GM21528 (cell line): ENCODE results near the gene TENM4.

Experiments
- ATAC-seq: cut with Tn5 transposase; IDR thresholded peaks from one replicate; pipeline ENCODE4 v1.9.1; 2021; ENCODE audit warnings: mild to moderate bottlenecking, moderate library complexity; ENCODE audit not compliant: unreplicated experiment, low FRiP score

The TENM4 gene

DNA sequence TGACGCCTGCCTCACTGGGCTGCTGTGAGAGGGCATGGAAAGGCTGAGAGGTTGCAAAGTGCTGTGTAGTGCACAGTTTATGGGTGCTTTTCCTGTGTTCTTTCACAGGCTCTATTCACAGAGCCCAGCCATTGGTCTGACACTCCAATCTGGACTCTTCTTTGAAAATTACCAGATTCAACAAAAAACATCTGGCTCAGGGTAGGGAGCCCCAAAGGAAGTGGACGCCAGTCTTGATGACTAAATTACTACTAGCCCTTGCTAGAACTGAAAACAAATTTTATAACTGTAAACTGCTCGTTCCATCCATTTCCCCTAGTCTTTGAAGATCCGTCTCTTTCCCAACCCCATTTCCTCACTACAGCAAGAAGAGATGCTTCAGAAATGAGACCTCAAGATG, 178.6 kb downstream of the TENM4 start:
- ATAC-seq, result no peak

DNA sequence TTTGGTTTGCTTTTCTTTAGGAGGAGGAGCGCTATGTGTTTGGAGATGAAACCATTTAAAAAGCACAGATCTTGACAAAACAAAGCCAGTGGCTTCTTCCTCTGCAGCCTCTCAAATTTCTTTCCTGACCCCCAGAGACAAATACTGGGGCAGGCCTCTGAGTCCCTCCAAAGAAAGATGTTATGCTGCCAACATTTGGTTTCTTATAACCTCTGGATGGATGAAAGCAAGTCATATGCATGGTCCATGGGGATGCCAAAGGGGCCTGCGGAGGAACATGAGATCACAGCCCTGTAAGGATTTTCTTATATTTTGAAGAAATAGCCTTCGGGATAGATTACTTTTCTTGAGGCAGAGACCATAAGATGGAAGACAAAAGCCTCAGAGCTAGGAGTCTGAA, 179.1 kb downstream of the TENM4 start:
- no peak for ATAC-seq

DNA sequence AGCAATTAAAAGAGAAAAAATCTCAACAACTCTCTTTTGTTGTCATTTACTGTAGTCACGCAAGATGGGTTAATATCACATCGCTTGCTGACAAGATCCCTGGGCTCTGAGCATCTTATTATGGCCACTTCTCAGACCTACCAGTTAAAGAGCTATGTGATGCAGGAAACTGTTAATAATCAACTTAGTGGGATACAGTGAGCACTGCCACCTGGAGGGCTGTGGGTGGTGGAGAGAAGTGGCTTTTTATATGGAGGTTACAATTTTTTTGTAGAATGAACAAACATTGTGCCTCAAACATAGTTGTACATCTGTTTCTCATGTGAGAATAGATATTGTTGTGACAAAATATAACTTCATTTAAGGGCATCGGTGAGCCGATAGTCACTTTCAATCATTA, 181.0 kb downstream of the TENM4 start:
- ATAC-seq, result no peak

DNA sequence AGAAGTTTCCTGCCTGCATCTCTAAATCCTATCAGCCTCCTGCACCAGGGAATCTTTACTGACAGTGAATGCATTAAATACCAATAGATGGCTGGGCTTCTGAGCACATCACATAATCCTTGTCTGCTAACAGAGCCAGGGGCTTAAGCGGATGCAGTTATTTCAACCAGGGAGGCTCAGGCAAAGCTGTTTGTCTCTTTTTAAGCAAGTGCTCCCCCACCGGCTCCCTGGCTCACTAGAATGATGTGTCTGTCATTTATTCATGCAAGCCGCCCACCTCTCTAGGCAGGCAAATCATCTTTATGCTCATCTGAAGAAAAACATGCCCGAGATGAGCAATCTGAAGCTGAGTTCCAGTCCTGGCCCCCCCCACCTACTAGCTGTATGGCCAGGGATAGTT, 182.3 kb downstream of the TENM4 start:
- no peak for ATAC-seq

GRCh38 chr11:79255965-79256364, 184.9 kb downstream of the TENM4 start:
- ATAC-seq, result no peak

DNA sequence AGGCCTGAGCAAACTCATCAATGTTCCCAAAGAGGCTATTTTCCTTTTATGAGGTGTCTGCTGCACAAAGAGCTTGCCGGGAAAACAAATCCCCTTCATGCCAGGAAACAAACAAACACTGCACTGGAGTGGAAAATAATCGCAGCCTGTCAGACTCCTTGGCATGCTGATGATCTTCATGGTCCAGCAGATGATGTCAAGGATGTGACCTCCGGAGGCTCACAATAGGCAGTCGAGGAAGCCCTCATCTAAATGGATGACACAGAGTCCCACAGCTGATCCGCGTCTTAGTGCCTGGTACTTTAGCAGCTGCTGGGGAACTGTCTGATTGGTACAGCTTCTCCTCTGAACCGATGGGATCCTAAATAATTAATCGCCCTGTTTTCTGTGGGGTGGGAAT, 187.6 kb downstream of the TENM4 start:
- ATAC-seq, result no peak

- ATAC-seq, result no peak
Observed at GRCh38 chr11:79249295-79249993, 191.4 kb downstream of the TENM4 start.

DNA sequence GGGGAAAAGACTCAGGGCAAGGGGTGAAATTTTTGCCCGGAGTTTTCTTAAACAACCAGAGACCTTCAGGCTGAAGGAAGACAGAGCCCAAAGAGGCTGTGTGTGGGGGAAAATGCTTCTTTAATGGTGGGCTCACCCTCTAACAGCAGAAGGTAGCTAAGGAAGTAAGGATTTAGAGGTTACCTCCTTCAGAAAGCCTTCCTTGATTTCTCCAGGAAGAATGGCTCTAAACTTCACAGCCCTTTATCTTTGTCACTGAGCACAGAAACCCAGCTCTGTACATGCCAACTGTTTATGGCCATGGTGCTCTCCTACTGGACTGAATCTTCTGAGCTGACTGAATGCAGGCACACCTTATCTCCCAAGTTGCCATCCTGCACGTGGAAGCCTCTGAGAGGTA, 196.0 kb downstream of the TENM4 start:
- ATAC-seq, result no peak

GRCh38 chr11:79244241-79244772, 196.5 kb downstream of the TENM4 start:
- ATAC-seq, result no peak

DNA sequence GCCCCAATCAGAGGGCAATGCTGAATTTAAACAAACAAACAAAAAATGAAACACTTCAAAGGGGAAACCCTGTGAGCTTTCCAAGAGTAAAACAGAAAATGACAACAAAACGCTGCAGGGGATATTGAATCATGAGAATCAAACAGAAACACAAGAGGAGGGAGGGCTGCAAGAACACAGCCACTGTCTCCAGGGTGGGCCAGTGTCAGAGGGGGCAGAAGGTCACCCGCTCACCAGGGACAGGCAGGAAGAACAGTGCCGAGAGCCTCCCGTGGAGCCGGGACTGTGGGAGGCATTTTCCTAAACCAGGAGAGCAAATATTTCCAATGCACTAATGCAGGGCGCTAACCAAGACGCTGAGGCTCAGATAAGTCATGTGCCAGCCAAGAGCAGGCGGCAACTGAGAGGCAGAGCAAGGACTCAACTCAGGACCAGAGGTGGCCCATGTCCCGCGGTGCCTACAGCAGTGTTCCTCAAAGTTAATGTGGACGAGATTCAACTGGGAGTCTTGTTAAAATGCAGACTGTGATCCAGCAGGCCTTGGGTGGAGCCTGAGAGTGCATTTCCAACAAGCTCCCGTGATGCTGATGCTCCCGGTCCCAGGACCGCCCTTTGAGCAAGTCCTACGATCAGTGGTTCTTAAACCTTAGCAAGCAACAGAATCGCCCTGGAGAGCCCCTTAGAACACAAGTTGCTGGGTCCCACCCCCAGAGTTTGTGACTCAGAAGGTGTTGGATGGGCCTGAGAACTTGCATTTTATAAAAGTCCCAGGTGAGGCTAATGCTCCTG, 197.2 kb downstream of the TENM4 start:
- no peak for ATAC-seq

DNA sequence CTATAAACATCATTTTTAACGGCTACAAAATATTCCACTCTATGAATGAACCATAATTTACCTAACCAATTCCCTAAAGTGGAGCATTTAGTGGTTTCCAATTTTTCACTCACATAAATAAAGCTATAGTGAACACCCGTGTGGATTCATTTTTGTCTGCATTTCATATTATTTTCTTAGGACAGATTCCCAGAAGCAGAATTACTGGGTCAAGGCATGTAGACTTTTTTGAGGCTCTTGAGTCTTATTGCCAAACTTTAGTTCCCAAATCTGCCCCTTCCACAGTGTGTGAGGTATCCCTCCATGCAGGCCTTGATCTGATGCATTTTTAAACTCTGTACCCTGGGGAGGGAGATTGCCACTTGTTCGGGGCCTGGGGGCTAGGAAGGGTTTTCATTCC, 198.2 kb downstream of the TENM4 start:
- no peak for ATAC-seq

DNA sequence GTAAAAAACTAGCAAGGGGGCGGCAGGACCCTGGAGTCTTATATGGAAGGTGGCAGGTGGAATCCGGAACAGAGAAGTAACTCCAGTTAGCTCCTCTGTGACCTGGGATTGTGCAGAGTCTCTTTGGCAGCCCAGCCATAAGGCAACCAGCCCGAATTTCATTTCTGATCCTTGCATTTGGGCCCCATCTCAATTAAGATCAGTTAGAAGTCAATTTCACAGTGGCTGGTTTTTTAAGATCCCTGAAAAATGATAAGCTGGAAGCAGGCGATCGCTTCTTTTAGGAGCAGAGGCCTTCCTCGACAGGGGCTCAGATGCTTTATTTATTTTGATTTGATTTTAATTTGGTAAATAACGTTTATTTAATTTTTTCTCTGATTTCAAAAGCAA, 199.0 kb downstream of the TENM4 start:
- ATAC-seq, result no peak

DNA sequence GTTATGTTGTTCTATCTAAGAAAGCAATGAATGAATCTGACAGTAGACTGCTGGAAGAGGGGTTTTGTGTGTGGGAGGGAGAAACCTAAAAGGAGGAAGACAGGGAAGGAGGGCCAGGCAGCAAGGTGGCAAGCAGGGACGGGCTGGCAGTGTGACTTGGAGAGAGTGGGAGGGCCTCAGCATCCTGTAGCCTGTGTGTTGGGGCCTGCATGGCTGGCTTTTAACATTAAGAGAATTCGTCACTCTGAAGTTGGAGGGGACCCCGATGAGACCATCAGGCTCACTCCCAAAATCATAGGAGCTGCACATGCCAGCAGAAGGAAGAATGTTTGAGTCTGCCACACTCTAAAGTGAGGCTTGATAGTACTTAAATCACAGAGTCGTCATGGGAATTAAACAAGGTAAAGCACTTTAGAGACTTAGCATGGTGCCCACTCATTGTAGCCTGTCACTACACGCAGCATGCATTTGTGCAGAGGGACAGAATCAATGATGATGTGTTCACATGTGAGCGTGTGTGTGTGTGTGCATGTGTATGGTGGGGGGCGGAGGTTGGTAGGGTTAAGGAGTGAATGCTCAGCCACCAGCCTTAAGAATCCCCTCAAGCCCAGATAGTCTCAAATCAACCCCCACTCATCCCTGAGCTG, 199.5 kb downstream of the TENM4 start:
- ATAC-seq, result no peak

- no peak for ATAC-seq
Observed at GRCh38 chr11:79237703-79238102, 203.1 kb downstream of the TENM4 start.

- no peak for ATAC-seq
Observed at GRCh38 chr11:79237091-79237490, 203.7 kb downstream of the TENM4 start.

DNA sequence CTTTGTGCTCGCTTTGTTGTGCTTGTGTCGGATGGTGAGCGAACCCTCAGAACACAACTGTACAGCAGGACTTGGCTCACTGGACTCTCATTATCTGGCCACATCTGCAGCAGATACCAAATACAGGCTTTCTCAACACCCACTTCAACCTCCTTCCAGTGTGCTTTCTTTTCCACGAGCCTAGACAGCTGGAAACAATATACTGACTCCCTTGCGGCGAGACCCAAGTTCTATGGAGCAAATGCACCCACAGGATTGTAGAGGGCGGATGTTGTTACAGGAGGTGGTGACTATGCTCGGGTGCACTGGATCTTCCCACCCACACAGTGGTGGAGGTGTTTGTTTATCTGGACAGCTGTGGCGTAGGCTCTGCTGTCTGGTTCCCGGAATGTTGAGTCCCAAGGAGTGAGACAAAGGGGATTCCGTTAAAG, 204.3 kb downstream of the TENM4 start:
- no peak for ATAC-seq

DNA sequence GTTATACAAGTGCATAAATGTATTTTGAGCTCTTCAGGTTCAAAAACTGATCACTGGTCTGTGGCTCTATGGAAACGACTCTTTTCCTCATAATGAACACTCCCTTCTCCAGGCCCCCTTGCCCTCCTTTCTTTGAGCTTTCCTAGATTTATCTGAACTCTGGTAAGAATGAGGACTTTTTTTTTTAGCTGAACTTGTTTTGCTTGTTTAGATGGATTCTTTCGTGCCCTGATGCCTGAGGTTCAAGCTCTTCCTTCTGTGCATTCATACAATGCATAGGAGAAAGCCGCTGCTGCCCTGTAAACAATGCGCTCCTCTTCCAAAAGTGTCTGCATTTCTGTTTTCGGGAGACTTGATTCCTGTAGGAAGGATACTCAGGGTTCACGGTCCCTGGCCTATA, 205.1 kb downstream of the TENM4 start:
- no peak for ATAC-seq

DNA sequence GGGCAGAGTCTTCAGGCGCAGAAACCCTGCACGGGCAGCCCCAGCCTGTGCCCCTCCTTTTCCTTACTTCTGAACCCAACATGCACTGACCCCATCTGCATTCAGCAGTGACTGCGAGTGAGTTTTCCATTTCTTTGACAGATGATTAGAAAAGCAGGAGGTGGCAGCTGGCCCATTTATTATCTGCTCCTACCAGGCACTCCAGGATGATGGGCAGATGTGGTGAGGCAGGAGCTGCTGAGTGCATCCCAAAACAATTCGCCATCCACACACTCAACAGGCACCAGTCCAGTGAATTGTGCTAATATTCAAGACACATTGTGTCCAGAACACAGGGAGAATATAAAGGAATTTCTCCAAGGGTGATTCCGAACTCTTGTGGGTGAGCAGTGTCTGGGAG, 208.5 kb downstream of the TENM4 start:
- ATAC-seq, result no peak

- no peak for ATAC-seq
Observed at GRCh38 chr11:79229047-79229446, 211.8 kb downstream of the TENM4 start.

DNA sequence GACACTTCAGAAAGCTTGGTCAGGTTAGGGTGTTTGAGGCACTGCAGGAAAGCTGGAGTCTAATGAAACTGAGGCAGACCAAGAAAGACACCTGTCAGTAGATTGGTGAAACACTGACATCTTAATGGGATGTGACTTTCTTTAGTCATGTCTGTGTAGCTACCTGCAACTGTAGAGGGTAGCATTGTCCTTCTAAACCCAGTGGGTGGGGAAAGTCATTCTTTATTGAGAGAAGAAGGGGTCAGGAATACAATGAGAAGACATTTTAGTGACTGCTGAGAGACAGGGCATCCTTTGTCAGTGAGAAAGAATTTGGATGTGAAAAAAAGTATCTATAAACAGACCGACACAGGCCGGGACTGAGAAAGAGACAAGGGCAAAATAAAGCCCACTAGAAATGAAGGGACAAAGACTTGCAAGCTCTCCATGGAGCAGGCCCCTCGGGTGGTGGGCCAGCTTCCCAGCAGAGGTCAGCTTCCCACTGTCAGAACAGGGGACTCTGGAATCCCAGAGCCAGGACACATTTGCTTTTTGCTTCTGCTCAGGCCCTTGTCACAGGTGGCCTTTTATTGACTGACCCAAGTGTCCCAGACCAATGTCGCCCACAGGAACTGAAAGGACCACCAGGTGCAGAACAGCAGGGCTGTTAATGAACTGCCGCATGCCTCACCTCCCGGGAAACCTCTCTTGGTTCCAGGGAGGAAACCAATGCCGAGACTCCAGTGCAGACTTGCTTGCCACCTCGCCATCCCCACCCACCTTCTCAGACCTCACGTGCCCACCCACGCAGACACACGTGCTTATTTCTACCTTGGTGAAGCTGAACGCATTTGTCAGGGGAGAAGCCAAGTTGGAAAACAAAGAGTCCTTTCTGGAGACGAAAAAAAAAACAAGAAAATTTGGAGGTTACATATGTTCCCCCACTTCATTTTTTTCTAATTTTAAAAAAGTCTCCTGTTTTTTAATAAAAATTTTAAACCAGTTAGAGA, 212.8 kb downstream of the TENM4 start:
- ATAC-seq, result no peak
